Right kidney (tissue), 1 donor: ENCODE measurements around the gene CD46.

Source experiments
- DNase-seq: peaks from one replicate; pipeline ENCODE4 v3.0.0-alpha.2; 2016

CD46 gene

GRCh38 chr1:207789792-207790787, 38.2 kb downstream of the CD46 start:
- no peak for DNase-seq

- no peak for DNase-seq
Measured at GRCh38 chr1:207791290-207791689, 39.4 kb downstream of the CD46 start.

GRCh38 chr1:207793327-207793726, 41.5 kb downstream of the CD46 start:
- no peak for DNase-seq

- DNase-seq = no peak
Measured at GRCh38 chr1:207794861-207795260, 43.0 kb downstream of the CD46 start.

GRCh38 chr1:207797229-207797973, 45.5 kb downstream of the CD46 start:
- DNase-seq = no peak

- DNase-seq = no peak
Measured at GRCh38 chr1:207798847-207799246, 47.0 kb downstream of the CD46 start.

GRCh38 chr1:207799989-207800648, 48.3 kb downstream of the CD46 start:
- no peak for DNase-seq

- no peak for DNase-seq
Measured at GRCh38 chr1:207801819-207802218, 50.0 kb downstream of the CD46 start.

- no peak for DNase-seq
Measured at GRCh38 chr1:207803678-207804077, 51.8 kb downstream of the CD46 start.

- DNase-seq = no peak
Measured at GRCh38 chr1:207804721-207805468, 53.0 kb downstream of the CD46 start.

- DNase-seq = no peak
Measured at GRCh38 chr1:207805841-207806421, 54.1 kb downstream of the CD46 start.

GRCh38 chr1:207806531-207807325, 54.9 kb downstream of the CD46 start:
- no peak for DNase-seq

GRCh38 chr1:207807326-207807689, 55.5 kb downstream of the CD46 start:
- no peak for DNase-seq

GRCh38 chr1:207807690-207808321, 56.0 kb downstream of the CD46 start:
- DNase-seq = no peak

- no peak for DNase-seq
Measured at GRCh38 chr1:207808322-207808705, 56.5 kb downstream of the CD46 start.

- no peak for DNase-seq
Measured at GRCh38 chr1:207808911-207809555, 57.2 kb downstream of the CD46 start.

GRCh38 chr1:207810173-207810572, 58.3 kb downstream of the CD46 start:
- no peak for DNase-seq

GRCh38 chr1:207810606-207811295, 58.9 kb downstream of the CD46 start:
- DNase-seq = no peak

- DNase-seq = no peak
Measured at GRCh38 chr1:207811319-207811718, 59.5 kb downstream of the CD46 start.
